ACC112 (cell line): ENCODE results near the gene A3GALT2.
A peak's percentile ranks its signal among the peaks of the same experiment; 100 is the strongest.

ENCODE experiments used
- H2AFZ ChIP-seq: fragments of 200-600 bp; sonication (generic); one replicate; pipeline ENCODE4 v1.6.0; 2017; ENCODE audit warnings: antibody characterized with exemption, low read length; ENCODE audit not compliant: unreplicated experiment
- H3K27ac ChIP-seq: fragments of 200-600 bp; sonication (generic); 2 replicates; pipeline ENCODE4 v1.5.1; 2014; ENCODE audit warnings: low read depth, mild to moderate bottlenecking, antibody characterized with exemption, low read length, moderate library complexity
- H3K27me3 ChIP-seq: fragments of 200-600 bp; sonication (generic); 2 replicates; pipeline ENCODE4 v1.6.1; 2014; ENCODE audit warnings: mild to moderate bottlenecking, antibody characterized with exemption, low read length, moderate library complexity, mixed read lengths; ENCODE audit not compliant: insufficient read depth
- H3K36me3 ChIP-seq: fragments of 200-600 bp; sonication (generic); 2 replicates; pipeline ENCODE4 v1.6.1; 2016; ENCODE audit warnings: mild to moderate bottlenecking, antibody characterized with exemption, low read length, moderate library complexity, mixed read lengths; ENCODE audit not compliant: insufficient read depth
- H3K4me1 ChIP-seq: fragments of 200-600 bp; sonication (generic); one replicate; pipeline ENCODE4 v1.6.1; 2016; ENCODE audit warnings: low read length, mixed read lengths; ENCODE audit not compliant: insufficient read depth, unreplicated experiment, control insufficient read depth
- H3K4me3 ChIP-seq: fragments of 200-600 bp; sonication (generic); 2 replicates; pipeline ENCODE4 v1.5.1; 2014; ENCODE audit warnings: mild to moderate bottlenecking, low read depth, low read length
- H3K79me2 ChIP-seq: fragments of 200-600 bp; sonication (generic); one replicate; pipeline ENCODE4 v1.6.0; 2016; ENCODE audit warnings: low read length; ENCODE audit not compliant: control insufficient read depth, unreplicated experiment, insufficient read depth

A3GALT2 gene

DNA sequence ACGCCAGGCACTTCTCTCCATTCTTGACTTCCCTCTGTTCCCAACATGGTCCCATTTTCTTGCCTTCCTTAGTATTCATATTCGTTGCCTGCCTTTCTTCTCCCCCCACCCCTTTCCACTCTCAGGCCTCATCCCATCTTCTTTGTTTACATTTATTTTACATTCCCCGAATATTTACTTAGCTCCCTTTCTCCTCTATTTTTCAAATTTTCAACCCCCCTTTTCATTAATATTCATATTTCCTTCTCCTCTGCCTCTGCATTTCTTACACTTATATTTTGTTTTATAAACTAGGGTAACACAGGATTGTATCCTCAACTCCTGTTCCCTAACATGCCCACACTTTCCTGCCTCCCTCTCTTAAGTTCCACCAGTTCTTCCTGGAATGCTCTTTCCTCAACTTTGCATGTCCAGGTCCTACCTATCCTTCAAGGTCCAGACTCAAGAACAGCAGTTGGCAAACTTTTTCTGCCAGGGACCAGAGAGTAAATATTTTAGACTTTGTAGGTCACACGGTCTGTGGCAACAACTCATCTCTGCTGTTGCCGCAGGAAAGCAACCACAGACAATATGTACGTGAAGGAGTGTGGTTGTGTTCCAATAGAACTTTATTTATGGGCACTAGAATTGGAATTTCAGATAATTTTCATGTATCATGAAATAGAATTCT is 29.8 kb upstream of the A3GALT2 start:
- peak overlapping the region; percentile 15 for H2AFZ ChIP-seq
- peak overlapping the region; percentile 69; the same call in 1 of the 2 replicates for H3K27ac ChIP-seq
- peak overlapping the region; percentile 95 for H3K4me3 ChIP-seq
- H3K36me3 ChIP-seq, result peaks cover 17% of the 10 kb centered on the region
- H3K79me2 ChIP-seq, result peaks cover 44% of the 10 kb centered on the region
- H3K4me1 ChIP-seq, result peaks cover 19% of the 10 kb centered on the region
- H3K27me3 ChIP-seq, result no peaks in the 10 kb centered on the region

DNA sequence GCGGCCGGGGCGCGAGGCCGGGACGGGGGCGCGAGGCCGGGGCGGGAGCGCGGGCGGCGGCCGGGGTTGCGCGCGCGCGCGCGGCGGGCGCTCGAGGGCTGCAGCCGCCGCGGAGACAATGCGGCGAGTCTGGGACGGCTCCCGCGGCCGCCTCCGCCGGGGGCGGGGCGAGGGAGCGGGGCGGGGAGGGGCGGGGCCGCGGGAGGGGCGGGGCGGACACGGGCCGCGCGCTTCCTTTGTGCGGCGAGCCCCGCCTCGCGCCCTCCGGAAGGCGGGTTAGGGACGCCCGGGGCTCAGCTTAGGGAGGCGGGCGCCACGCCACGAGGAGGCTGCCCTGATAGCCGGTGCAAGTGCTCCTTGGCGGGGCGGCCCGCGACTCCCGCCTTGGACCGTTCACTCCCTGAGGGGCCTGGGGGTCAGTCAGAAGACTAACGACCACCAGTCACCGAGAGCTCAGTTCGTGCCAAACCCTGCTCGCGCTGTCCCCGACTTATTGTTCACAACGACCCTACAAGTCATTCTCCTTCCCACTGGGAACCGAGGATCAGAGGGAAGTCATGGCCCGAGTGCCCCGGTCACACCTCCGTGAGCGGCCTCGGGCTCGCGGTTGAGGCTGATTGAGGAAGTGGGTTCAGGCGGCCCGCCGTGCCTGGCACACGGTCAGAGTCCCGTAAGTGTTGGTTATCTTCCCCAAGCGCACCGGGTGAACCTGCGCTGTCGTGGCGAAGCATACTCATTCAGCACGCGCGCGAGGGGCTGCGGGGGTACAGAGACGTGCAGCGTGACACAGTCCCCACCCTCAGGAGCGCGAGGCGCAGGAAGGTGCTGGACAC is 29.1 kb upstream of the A3GALT2 start:
- Histone ChIP-seq H3K27me3 (no peaks in the 10 kb centered on the region), H2AFZ (peak overlapping the region; percentile 91), H3K79me2 (peaks cover 51% of the 10 kb centered on the region), H3K36me3 (peaks cover 23% of the 10 kb centered on the region), H3K27ac (peak overlapping the region; percentile 69), H3K4me1 (peaks cover 27% of the 10 kb centered on the region), H3K4me3 (peak overlapping the region; percentile 95)

DNA sequence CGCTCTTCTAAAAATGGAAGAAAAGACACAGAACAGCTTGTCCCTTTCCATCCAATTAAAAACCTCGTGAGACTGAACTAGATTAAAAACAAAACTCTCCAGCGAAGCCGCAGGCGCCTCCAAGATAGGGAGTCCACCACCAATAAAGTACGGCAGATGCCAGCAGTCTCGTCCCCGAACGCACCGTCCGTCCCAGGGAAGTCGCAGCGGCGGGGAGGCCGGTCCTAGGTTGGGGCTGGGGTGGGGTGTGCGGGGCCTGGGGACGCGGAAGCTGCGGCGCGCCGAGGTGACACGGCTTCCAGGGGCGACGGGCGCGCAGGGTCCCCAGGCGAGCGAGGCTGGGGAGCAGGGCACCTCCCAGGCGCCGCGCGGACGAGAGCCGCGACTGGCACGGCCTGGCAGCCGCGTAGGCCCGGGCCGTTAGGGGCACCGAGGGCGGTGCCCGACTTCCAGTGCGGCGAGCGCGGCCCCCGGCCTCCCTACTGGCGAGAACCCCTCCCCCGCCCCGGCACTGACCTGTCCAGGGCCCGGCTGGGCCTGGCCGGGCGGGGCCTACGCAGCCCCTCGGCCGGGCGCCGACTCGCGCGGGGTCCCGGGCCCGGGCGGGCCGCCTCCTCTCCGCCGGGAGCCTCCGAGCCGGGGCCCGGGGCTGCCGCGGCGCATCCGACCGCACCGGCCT is 28.3 kb upstream of the A3GALT2 start:
- Histone ChIP-seq H3K4me1 (peaks cover 34% of the 10 kb centered on the region), H3K4me3 (peak overlapping the region; percentile 98), H3K27me3 (no peaks in the 10 kb centered on the region), H2AFZ (no peak overlapping the region), H3K79me2 (peaks cover 59% of the 10 kb centered on the region), H3K36me3 (peaks cover 23% of the 10 kb centered on the region), H3K27ac (peak overlapping the region; percentile 98)

DNA sequence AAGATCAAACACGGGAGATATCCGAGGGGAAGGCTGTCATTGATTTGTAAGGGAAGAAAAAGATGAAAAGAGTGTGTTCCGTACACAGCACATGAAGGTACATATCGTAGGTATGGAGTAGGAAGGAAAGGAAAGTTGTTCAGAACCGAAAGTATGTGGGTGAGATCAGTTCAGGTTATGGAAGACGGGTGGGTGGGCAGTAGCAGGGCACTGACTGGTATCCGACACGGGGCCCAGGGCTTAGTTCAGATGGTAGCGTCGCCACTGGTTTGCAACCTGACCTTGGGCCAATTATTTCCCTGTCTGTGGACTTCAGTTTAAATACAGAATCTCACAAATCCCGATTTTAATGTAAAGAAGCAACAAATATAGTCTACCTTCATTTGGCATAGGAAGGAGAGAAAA is 27.8 kb upstream of the A3GALT2 start:
- Histone ChIP-seq H3K79me2 (peaks cover 64% of the 10 kb centered on the region), H3K36me3 (peaks cover 28% of the 10 kb centered on the region), H3K4me3 (peak overlapping the region; percentile 98), H3K4me1 (peaks cover 40% of the 10 kb centered on the region), H2AFZ (no peak overlapping the region), H3K27me3 (no peaks in the 10 kb centered on the region), H3K27ac (peak overlapping the region; percentile 98)

DNA sequence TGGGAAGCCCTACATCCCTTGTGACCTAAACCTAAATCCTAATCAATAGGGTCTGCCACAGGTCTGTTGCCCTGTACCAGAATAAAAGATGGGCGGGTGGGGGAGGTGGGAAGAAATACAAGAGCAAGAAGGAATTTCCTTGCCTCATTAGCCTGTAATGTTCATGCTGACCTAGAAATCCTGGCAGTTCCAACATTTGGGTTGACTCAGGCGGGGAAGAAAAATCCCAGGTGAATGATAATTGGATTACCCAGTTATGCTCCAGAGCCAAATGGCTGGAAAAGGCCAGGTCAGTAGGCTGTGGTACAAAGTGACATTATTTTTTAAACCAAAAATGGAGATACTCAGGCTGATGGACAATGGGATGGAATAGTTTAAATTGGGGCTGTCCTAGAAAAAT is 27.3 kb upstream of the A3GALT2 start:
- peaks cover 69% of the 10 kb centered on the region for H3K79me2 ChIP-seq
- peak overlapping the region; percentile 98 for H3K4me3 ChIP-seq
- peaks cover 44% of the 10 kb centered on the region for H3K4me1 ChIP-seq
- no peak overlapping the region for H2AFZ ChIP-seq
- H3K27ac ChIP-seq, result peak overlapping the region; percentile 98
- H3K27me3 ChIP-seq, result no peaks in the 10 kb centered on the region
- peaks cover 30% of the 10 kb centered on the region for H3K36me3 ChIP-seq

DNA sequence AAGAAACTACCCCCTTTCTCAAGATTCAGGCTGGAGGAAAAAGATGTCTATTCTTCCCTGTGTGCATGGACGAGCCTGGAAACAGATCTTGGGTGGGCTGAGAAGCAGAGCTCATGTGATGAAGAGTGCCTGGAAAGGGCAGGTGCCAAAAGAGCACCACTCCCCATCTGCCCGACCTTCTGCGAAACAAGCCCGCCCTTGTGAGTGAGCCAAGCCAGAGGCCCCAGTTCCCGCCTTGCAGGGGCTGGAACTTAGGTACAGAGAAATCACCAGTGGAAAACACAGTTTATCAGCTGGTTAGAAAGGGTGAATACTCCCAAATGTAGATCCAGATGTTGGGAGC is 26.7 kb upstream of the A3GALT2 start:
- Histone ChIP-seq H3K27ac (peak overlapping the region; percentile 98), H3K79me2 (peaks cover 75% of the 10 kb centered on the region), H2AFZ (no peak overlapping the region), H3K4me3 (peak overlapping the region; percentile 98), H3K36me3 (peaks cover 34% of the 10 kb centered on the region), H3K27me3 (no peaks in the 10 kb centered on the region), H3K4me1 (peaks cover 50% of the 10 kb centered on the region)

DNA sequence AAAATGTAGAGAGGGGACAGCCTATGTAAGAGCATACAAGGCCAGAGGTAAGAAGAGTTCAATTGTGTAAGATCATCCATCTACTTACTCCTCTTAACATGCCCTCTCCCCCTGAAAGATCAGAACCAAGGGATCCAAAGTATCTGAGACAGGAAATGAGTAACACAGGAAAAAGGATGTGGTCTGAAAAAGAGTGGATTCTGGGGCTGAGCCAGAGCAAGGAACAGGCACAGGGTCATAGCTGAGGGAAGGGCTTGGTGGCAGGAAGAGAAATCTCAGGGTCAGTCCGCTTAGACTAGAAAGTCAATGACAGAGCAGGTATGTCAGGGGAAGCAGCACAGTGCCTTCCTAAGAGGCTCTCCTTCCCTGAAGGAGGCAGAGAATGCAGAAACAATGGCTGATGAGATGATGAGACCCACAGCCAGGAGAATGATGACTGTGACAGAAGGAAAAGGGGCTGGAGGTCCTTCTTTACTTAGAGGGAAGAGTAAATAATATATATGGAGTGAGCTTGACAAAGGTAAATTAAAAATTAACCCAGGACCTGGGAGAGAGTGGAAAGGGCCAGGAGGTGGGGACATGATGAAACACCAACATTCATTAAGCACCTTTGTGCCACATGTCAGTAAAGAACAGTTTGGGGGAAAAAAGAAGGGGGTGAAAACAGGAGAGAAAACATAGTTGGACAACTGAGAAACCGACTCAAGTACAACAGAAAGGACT is 26.2 kb upstream of the A3GALT2 start:
- H3K27ac ChIP-seq, result peak overlapping the region; percentile 98
- no peaks in the 10 kb centered on the region for H3K27me3 ChIP-seq
- H3K4me3 ChIP-seq, result peak overlapping the region; percentile 98
- H2AFZ ChIP-seq, result no peak overlapping the region
- peaks cover 80% of the 10 kb centered on the region for H3K79me2 ChIP-seq
- H3K36me3 ChIP-seq, result peaks cover 35% of the 10 kb centered on the region
- peaks cover 55% of the 10 kb centered on the region for H3K4me1 ChIP-seq

DNA sequence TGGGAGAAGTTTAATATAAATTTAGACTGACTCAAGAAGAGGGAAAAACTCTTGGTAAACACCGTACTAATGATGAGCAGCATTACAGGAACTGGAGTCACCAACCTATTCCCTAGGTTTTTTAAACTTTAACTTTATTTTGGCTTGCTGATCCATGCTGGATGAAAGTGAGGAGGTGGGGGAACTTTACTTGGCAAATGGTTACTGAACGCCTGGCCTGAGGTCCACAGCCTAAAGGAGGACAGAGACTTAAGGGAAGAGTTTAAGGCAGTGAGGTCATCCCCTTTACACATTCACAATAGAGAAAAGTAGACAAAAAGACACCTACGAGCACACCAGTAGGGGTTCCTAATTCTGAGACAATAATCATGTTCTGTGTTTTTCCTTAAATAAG is 25.6 kb upstream of the A3GALT2 start:
- peaks cover 60% of the 10 kb centered on the region for H3K4me1 ChIP-seq
- no peak overlapping the region for H2AFZ ChIP-seq
- H3K27me3 ChIP-seq, result no peaks in the 10 kb centered on the region
- peaks cover 40% of the 10 kb centered on the region for H3K36me3 ChIP-seq
- peak overlapping the region; percentile 98 for H3K27ac ChIP-seq
- H3K79me2 ChIP-seq, result peaks cover 85% of the 10 kb centered on the region
- peak overlapping the region; percentile 98 for H3K4me3 ChIP-seq

DNA sequence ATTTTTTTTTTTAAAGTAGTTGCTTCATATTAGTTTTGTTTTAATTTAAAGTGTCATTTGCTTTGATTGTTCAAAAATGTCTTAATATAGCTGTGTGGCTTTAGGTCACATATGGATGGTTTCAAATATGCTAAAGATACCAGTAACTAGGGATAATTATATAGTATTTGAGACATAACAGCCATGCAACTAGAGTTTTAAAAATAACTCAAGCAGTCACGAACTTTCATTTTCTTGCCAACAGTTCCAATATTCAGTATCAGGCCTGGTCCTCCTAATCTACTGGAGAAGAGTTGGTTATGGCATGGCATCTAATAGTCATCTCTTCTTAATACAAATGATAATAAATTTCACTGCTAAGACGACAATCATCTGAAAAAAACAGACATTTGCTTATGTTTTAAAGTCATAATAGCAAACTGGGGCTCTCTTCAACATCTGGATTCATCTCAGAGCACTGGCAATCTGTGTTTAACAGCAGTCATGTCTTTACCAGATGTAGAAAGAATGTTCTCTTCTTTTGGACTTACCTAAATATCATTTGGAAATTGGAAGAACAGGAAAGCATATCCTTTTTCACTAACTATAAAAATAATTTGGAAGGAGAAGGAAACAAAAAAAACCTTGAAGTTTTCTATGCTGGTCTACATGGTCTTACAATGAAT is 24.1 kb upstream of the A3GALT2 start:
- peaks cover 47% of the 10 kb centered on the region for H3K36me3 ChIP-seq
- no peaks in the 10 kb centered on the region for H3K27me3 ChIP-seq
- H3K79me2 ChIP-seq, result peaks cover 95% of the 10 kb centered on the region
- peak overlapping the region; percentile 98 for H3K27ac ChIP-seq
- H2AFZ ChIP-seq, result no peak overlapping the region
- peak overlapping the region; percentile 98 for H3K4me3 ChIP-seq
- H3K4me1 ChIP-seq, result peaks cover 66% of the 10 kb centered on the region

DNA sequence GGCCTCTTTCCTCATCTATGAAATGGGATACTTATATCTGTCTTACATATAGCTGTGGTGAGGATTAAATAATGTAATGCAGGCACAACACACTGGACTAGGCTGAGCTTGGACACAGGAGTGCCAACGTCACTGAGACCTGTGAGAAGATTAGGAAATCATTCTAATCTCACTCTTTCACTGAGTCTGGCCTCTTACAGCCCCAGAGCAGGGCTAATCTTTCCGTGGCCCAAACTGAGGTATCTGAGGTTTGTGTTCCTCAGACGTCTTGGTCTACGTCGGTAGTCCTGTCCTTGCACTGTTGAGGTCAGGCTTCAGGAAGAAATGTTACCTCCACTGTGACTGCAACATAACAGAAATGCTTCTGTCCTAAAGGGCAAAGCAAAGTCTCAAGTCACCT is 22.6 kb upstream of the A3GALT2 start:
- Histone ChIP-seq H2AFZ (no peak overlapping the region), H3K4me3 (peak overlapping the region; percentile 98; the same call in 1 of the 2 replicates), H3K27me3 (no peaks in the 10 kb centered on the region), H3K4me1 (peaks cover 79% of the 10 kb centered on the region), H3K36me3 (peaks cover 41% of the 10 kb centered on the region), H3K27ac (peak overlapping the region; percentile 98), H3K79me2 (peaks cover 99% of the 10 kb centered on the region)
